ENCODE data around the gene LPIN1. TPM values are rescaled to one million over a fixed set of nuclear protein-coding genes. Genes with fewer than 3 reads are reported as not detected.

The LPIN1 gene
- total RNA-seq, 1 experiment from 2014 or later, result 4.4 TPM

GRCh38 chr2:11778416-11778815 lies 32.0 kb downstream of the LPIN1 start:
- TF ChIP-seq CTCF (conservative IDR thresholded peaks at IDR 0.05), result no peak
- no peak overlapping the region for H3K4me3 Mint-ChIP-seq

More at GRCh38 chr2:11778416-11778815, 32.0 kb downstream of the LPIN1 start:
- Mint-ChIP-seq H3K4me1 (peaks cover 6 to 7% of the 10 kb centered on the region in 2 experiments; a peak in 3 of 4 replicates), H3K9me3 (no peaks in the 10 kb centered on the region), H3K27me3 (ENCODE audit: low read depth) (no peaks in the 10 kb centered on the region; the same call in 1 of the 2 replicates), H3K36me3 (ENCODE audit: insufficient read depth in 1 of 3, low read depth in 3 of 3) (peaks cover 4 to 21% (median 12%) of the 10 kb centered on the region in 3 experiments; a peak in 6 of 7 replicates), H3K27ac (no peak overlapping the region)
- no CpG with 5 or more reads among the region's 4 CpGs for WGBS (ENCODE audit: extremely low coverage, insufficient read length, low lambda C conversion rate)
- H3K9ac ChIP-seq (ENCODE audit: extremely low read depth, insufficient read length, low read length), result no peak overlapping the region
- H3K79me2 ChIP-seq (ENCODE audit: insufficient read depth, low read length), result no peaks in the 10 kb centered on the region
- H3K23me2 ChIP-seq (ENCODE audit: insufficient read length, low read depth, low read length, poor library complexity, severe bottlenecking), result no peaks in the 10 kb centered on the region
- no peaks in the 10 kb centered on the region for H3K4me1 ChIP-seq (ENCODE audit: insufficient read depth, low read length)
- no peak overlapping the region for H2BK5ac ChIP-seq (ENCODE audit: insufficient read length, low read length)
- H2BK120ac ChIP-seq (ENCODE audit: low read depth, low read length, poor library complexity, severe bottlenecking), result no peak overlapping the region
- no peak overlapping the region for H4K8ac ChIP-seq (replicated peaks; ENCODE audit: insufficient read length, low read depth, low read length)
- H3K79me1 ChIP-seq (ENCODE audit: insufficient read depth, low read depth, low read length, poor library complexity, severe bottlenecking), result no peaks in the 10 kb centered on the region
- H3K56ac ChIP-seq (ENCODE audit: insufficient read length, low read depth, low read length), result no peak overlapping the region
- H3K18ac ChIP-seq (ENCODE audit: insufficient read length, low read depth, low read length), result no peak overlapping the region
- H3K4ac ChIP-seq (ENCODE audit: low read depth, low read length), result no peak overlapping the region
- H3K14ac ChIP-seq (ENCODE audit: insufficient read depth, low read length), result no peak overlapping the region
- H2AFZ ChIP-seq (ENCODE audit: low read length), result no peak overlapping the region
- H2BK20ac ChIP-seq (ENCODE audit: low read depth, low read length, poor library complexity, severe bottlenecking), result no peak overlapping the region
- H3T11ph ChIP-seq (ENCODE audit: low read length), result no peak overlapping the region
- H3K4me2 ChIP-seq (ENCODE audit: insufficient read depth, insufficient read length, low read length), result no peak overlapping the region
- no peaks in the 10 kb centered on the region for H3K27me3 ChIP-seq (ENCODE audit: insufficient read depth, low read length)
- H2BK15ac ChIP-seq (ENCODE audit: low read depth, low read length), result no peak overlapping the region
- no peak overlapping the region for H3K23ac ChIP-seq (ENCODE audit: insufficient read length, low read depth, low read length)
- no peak overlapping the region for H4K91ac ChIP-seq (ENCODE audit: insufficient read length, low read depth, low read length)
- no peak overlapping the region for H2AK5ac ChIP-seq (ENCODE audit: insufficient read length, low read length)
- no peaks in the 10 kb centered on the region for H4K20me1 ChIP-seq (ENCODE audit: control insufficient read depth, insufficient read depth, insufficient read length)
- no peak for DNase-seq
- H4K5ac ChIP-seq (ENCODE audit: insufficient read length, low read depth, low read length), result no peak overlapping the region
- H3K27ac ChIP-seq (ENCODE audit: insufficient read length, low read depth, low read length), result no peak overlapping the region
- H3K9me3 ChIP-seq (ENCODE audit: control insufficient read depth, low read depth, low read length), result no peaks in the 10 kb centered on the region
- H2BK12ac ChIP-seq (ENCODE audit: insufficient read length, low read depth, low read length), result no peak overlapping the region

Measured in H9 (cell line).